Fibroblast of lung (primary cell): ENCODE measurements around the gene ZC3H13.

Source experiments
- EZH2 ChIP-seq: IDR thresholded peaks from 2 replicates; pipeline ENCODE4 v1.5.1; 2012; ENCODE audit warnings: low read length, control low read depth, mild to moderate bottlenecking; ENCODE audit errors: missing control alignments
- TF ChIP-seq, protein P1 (sequence below), 2 donors: IDR thresholded peaks in 1 of 2; conservative IDR thresholded peaks in 1 of 2; 1 replicate in 1 of 2; 2 replicates in 1 of 2; pipeline ENCODE4 v1.5.1; 2011 to 2012; ENCODE audit warnings: low read length in 2 of 2, control low read depth in 1 of 2, inconsistent platforms in 1 of 2, low read depth in 1 of 2, mild to moderate bottlenecking in 1 of 2

GRCh38 chr13:46102255-46102605 is 49.7 kb upstream of the ZC3H13 start:
- TF ChIP-seq, protein P1, sequence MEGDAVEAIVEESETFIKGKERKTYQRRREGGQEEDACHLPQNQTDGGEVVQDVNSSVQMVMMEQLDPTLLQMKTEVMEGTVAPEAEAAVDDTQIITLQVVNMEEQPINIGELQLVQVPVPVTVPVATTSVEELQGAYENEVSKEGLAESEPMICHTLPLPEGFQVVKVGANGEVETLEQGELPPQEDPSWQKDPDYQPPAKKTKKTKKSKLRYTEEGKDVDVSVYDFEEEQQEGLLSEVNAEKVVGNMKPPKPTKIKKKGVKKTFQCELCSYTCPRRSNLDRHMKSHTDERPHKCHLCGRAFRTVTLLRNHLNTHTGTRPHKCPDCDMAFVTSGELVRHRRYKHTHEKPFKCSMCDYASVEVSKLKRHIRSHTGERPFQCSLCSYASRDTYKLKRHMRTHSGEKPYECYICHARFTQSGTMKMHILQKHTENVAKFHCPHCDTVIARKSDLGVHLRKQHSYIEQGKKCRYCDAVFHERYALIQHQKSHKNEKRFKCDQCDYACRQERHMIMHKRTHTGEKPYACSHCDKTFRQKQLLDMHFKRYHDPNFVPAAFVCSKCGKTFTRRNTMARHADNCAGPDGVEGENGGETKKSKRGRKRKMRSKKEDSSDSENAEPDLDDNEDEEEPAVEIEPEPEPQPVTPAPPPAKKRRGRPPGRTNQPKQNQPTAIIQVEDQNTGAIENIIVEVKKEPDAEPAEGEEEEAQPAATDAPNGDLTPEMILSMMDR (conservative IDR thresholded peaks at IDR 0.05 in 1 of 2, IDR thresholded peaks at IDR 0.05 in 1 of 2; ENCODE audit: low read depth in 1 of 2, low read length in 2 of 2): no peak
- TF ChIP-seq EZH2: no peak
